PC-9 (cell line): Measurements from ENCODE around the gene PRAC2.

Experiments
- EZH2 ChIP-seq: fragments of 200-600 bp; sonication (generic); IDR thresholded peaks from 2 replicates; pipeline ENCODE4 v1.8.0; 2017; ENCODE audit warnings: antibody characterized with exemption, low read depth
- TF ChIP-seq, protein P1 (sequence below): fragments of 200-600 bp; sonication (generic); conservative IDR thresholded peaks from 2 replicates; pipeline ENCODE4 v1.6.1; 2017; ENCODE audit warnings: mixed run types, antibody characterized with exemption, mild to moderate bottlenecking, moderate library complexity

DNA sequence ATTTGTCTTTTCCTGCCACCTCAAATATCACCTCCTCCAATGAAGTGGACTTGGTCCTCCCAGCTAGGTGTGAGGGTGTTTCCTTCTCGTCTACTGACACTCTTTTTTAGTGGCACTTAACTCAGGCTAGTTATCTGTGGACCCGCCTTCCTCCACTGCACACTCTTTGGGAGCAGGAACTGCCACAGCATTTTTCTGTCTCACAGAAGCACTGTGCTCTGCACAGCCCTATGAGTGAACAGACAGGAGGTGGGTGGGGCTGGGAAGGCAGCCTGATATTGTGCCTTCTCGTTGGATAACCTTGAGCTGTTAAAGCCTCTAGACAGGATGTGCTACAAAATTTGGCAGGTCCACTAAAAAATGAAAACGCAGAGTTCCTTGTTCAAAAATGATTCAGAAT is 37.4 kb downstream of the PRAC2 start:
- TF ChIP-seq, protein P1, sequence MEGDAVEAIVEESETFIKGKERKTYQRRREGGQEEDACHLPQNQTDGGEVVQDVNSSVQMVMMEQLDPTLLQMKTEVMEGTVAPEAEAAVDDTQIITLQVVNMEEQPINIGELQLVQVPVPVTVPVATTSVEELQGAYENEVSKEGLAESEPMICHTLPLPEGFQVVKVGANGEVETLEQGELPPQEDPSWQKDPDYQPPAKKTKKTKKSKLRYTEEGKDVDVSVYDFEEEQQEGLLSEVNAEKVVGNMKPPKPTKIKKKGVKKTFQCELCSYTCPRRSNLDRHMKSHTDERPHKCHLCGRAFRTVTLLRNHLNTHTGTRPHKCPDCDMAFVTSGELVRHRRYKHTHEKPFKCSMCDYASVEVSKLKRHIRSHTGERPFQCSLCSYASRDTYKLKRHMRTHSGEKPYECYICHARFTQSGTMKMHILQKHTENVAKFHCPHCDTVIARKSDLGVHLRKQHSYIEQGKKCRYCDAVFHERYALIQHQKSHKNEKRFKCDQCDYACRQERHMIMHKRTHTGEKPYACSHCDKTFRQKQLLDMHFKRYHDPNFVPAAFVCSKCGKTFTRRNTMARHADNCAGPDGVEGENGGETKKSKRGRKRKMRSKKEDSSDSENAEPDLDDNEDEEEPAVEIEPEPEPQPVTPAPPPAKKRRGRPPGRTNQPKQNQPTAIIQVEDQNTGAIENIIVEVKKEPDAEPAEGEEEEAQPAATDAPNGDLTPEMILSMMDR = no peak
- TF ChIP-seq EZH2 = no peak
